ENCODE results near the gene RBFOX2.

GRCh38 chr22:35726933-35727332 is 301.7 kb downstream of the RBFOX2 start:
- no peak for TF ChIP-seq POLR2A (IDR thresholded peaks at IDR 0.05)
- TF ChIP-seq CTCF (IDR thresholded peaks at IDR 0.05): no peak
